ENCODE results near the gene IFNAR2. TPM values are rescaled to one million over a fixed set of nuclear protein-coding genes. Genes with fewer than 3 reads are reported as not detected.

The IFNAR2 gene
- total RNA-seq, 1 experiment from 2014 or later = 12.3 TPM

DNA sequence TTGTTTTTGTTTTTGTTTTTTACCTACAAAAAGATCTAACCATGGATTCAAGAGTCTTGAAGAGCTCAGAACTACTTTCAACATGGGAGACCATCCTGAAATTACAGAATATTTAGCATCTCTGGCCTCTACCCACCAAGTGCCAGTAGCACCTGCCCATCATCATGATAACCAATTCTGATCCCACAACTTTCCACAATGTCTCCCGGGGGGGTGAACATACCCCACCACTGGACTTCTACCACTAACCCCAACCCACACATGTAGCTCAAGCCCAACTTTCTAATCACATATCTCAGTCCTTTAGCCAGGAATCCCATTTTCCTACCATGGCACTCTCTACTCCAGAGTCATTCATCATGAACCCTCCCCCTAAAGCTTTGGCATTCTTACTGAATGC lies 15.7 kb upstream of the IFNAR2 start:
- Histone ChIP-seq H3K36me3 (ENCODE audit: control insufficient read depth in 1 of 2, insufficient read depth in 2 of 2, low read length in 2 of 2) (no peaks in the 10 kb centered on the region), H4K20me1 (ENCODE audit: insufficient read depth) (no peaks in the 10 kb centered on the region), H3K9me2 (ENCODE audit: insufficient read depth) (no peaks in the 10 kb centered on the region), H2AFZ (ENCODE audit: low read depth, low read length, poor library complexity, severe bottlenecking) (no peak overlapping the region), H3K9ac (ENCODE audit: low read length) (no peak overlapping the region), H3K27me3 (ENCODE audit: insufficient read depth, low read length) (no peaks in the 10 kb centered on the region), H3K27ac (ENCODE audit: low read depth, low read length) (no peak overlapping the region), H3K4me1 (ENCODE audit: control insufficient read depth in 1 of 2, insufficient read depth in 2 of 2, low read length in 2 of 2) (no peaks in the 10 kb centered on the region), H3K4me3 (replicated peaks in 1 of 2; ENCODE audit: low read depth in 1 of 2, low read length in 2 of 2) (no peak overlapping the region), H3K4me2 (ENCODE audit: low read length) (no peak overlapping the region), H3K9me3 (ENCODE audit: control insufficient read depth in 1 of 2, insufficient read depth in 1 of 2, low read depth in 1 of 2, low read length in 2 of 2) (no peaks in the 10 kb centered on the region), H3K79me2 (ENCODE audit: insufficient read depth, low read length) (no peaks in the 10 kb centered on the region)
- DNase-seq (ENCODE audit: low read depth, low spot score) (no peak), ATAC-seq (no peak)
- intact Hi-C loops (cut with micrococcal nuclease) = no loop called here
- BruUV-seq (replicated peaks) = no TSS peak
- ChIA-PET POLR2A (no interaction called here), CTCF (no interaction called here), RAD21 (ENCODE audit: low non-redundant PET in 1 of 2, low total read pairs in 2 of 2, uncharacterized antibody in 2 of 2, unreplicated experiment in 2 of 2) (no interaction called here)
- TF ChIP-seq, protein P1, sequence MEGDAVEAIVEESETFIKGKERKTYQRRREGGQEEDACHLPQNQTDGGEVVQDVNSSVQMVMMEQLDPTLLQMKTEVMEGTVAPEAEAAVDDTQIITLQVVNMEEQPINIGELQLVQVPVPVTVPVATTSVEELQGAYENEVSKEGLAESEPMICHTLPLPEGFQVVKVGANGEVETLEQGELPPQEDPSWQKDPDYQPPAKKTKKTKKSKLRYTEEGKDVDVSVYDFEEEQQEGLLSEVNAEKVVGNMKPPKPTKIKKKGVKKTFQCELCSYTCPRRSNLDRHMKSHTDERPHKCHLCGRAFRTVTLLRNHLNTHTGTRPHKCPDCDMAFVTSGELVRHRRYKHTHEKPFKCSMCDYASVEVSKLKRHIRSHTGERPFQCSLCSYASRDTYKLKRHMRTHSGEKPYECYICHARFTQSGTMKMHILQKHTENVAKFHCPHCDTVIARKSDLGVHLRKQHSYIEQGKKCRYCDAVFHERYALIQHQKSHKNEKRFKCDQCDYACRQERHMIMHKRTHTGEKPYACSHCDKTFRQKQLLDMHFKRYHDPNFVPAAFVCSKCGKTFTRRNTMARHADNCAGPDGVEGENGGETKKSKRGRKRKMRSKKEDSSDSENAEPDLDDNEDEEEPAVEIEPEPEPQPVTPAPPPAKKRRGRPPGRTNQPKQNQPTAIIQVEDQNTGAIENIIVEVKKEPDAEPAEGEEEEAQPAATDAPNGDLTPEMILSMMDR (IDR thresholded peaks at IDR 0.05 in 2 of 3, conservative IDR thresholded peaks at IDR 0.05 in 1 of 3; ENCODE audit: borderline replicate concordance in 1 of 3, insufficient read depth in 1 of 3, low read depth in 2 of 3, low read length in 2 of 3) = no peak
- TF ChIP-seq TCF7L2 (IDR thresholded peaks at IDR 0.05; ENCODE audit: borderline replicate concordance, extremely low read depth, insufficient read depth, insufficient read length) (no peak), SRF (IDR thresholded peaks at IDR 0.05; ENCODE audit: low read depth) (no peak), RAD21 (IDR thresholded peaks at IDR 0.05; ENCODE audit: low read depth) (no peak), YY1 (IDR thresholded peaks at IDR 0.05; ENCODE audit: extremely low read depth, insufficient replicate concordance, low read depth, low read length) (no peak), SIN3A (IDR thresholded peaks at IDR 0.05; ENCODE audit: low read depth) (no peak), ELF1 (IDR thresholded peaks at IDR 0.05; ENCODE audit: borderline replicate concordance, low read depth) (no peak), EZH2phosphoT487 (IDR thresholded peaks at IDR 0.05; ENCODE audit: borderline replicate concordance) (no peak)
- TF ChIP-seq, protein P2, sequence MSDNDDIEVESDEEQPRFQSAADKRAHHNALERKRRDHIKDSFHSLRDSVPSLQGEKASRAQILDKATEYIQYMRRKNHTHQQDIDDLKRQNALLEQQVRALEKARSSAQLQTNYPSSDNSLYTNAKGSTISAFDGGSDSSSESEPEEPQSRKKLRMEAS (IDR thresholded peaks at IDR 0.05) = no peak
- TF ChIP-seq, protein P3, sequence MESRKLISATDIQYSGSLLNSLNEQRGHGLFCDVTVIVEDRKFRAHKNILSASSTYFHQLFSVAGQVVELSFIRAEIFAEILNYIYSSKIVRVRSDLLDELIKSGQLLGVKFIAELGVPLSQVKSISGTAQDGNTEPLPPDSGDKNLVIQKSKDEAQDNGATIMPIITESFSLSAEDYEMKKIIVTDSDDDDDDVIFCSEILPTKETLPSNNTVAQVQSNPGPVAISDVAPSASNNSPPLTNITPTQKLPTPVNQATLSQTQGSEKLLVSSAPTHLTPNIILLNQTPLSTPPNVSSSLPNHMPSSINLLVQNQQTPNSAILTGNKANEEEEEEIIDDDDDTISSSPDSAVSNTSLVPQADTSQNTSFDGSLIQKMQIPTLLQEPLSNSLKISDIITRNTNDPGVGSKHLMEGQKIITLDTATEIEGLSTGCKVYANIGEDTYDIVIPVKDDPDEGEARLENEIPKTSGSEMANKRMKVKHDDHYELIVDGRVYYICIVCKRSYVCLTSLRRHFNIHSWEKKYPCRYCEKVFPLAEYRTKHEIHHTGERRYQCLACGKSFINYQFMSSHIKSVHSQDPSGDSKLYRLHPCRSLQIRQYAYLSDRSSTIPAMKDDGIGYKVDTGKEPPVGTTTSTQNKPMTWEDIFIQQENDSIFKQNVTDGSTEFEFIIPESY (IDR thresholded peaks at IDR 0.05; ENCODE audit: extremely low read depth, insufficient replicate concordance, low read length) = no peak
